ENCODE measurements around the gene RNF223.

RNF223 gene

GRCh38 chr1:1024149-1024770, 49.8 kb downstream of the RNF223 start:
- DNase-seq = no peak

DNA sequence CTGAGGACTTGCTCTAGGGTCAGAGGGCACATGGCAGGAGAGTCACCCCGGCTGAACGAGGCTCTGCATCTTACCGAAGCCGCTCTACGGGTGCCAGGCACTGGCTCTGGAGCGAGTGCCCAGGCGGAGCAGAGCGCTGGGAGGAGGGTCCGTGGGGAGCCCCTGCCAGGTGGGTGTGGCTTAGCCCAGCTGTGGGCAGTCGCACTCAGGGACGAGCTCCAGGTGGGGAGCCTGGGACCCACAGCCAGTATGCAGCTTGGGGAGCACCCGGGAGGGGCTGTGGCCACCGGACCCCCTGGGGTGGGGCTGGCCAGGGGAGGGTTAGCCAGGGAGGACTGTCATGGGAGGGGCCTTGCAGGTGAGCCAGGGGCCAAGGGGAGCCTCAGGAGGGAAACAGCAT, 50.4 kb downstream of the RNF223 start:
- no peak for DNase-seq

GRCh38 chr1:1022302-1023009, 51.6 kb downstream of the RNF223 start:
- no peak for DNase-seq

GRCh38 chr1:1021920-1022259, 52.2 kb downstream of the RNF223 start:
- DNase-seq = no peak

GRCh38 chr1:1021010-1021919, 52.8 kb downstream of the RNF223 start:
- no peak for DNase-seq
